ENCODE data around the gene MYLK4.

The MYLK4 gene

DNA sequence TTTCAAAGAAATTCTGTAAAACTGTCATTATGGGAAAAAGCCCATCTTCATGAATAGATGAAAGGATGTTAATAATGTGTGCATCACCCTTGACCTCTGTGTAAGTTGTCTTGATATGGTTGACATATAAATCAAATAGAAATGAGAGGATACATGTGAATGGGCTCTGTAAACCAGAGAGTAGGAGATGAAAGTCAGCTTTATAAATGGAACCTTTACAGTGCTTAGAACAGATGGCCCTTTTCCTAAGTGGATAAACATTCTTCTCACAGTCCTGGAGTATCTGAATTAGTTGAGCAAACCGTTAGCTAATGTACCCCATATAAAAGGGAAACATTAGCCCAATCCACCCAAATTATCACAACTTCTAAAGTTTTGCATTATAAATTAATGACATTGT is 57.5 kb downstream of the MYLK4 start:
- no peak for DNase-seq

- peak; percentile 86 for DNase-seq
These were observed 62.2 kb downstream of the MYLK4 start for GRCh38 chr6:2688401-2689064.

- DNase-seq = no peak
These were observed 63.3 kb downstream of the MYLK4 start for GRCh38 chr6:2687456-2687855.

GRCh38 chr6:2686515-2686914 is 64.2 kb downstream of the MYLK4 start:
- DNase-seq = no peak

GRCh38 chr6:2684766-2685754 is 65.7 kb downstream of the MYLK4 start:
- DNase-seq = no peak

GRCh38 chr6:2684103-2684749 is 66.5 kb downstream of the MYLK4 start:
- DNase-seq = peak; percentile 65

DNA sequence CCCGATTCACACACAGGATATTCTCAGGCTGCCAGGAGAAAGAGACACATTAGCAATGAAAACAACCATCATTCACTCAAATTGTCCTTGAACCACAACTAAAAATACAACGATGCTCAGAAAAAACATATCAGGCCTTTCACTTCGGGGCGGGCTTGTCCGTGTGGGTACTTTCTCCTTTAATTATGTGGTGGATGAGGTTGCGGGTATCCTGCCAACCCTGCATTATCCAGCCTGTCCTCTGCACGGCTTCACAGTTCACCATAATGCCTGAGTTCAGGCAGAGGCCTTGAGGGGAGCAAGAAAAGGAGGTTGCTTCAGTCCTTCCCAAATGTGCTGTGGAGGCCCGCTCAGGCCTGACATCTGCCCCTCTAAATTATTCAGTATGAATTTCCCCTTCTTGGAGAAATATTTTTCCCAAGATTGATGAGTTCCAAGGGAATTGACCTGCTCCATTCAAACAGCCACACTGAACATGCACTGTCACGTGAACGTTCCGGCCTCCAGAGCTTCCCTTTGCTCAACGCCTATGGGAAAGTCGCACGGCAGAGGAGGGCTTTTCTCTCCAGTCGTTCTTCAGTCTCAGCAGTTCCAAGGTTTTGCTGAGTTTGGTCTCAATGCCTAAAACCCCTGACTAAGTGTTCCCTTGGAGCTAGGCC is 70.3 kb downstream of the MYLK4 start:
- DNase-seq = no peak

- DNase-seq = no peak
These were observed 73.6 kb downstream of the MYLK4 start for GRCh38 chr6:2677080-2677593.

GRCh38 chr6:2676048-2676447 is 74.7 kb downstream of the MYLK4 start:
- no peak for DNase-seq

- DNase-seq = no peak
These were observed 75.9 kb downstream of the MYLK4 start for GRCh38 chr6:2674857-2675256.

- DNase-seq = no peak
These were observed 81.5 kb downstream of the MYLK4 start for GRCh38 chr6:2669067-2669700.

GRCh38 chr6:2667617-2668016 is 83.1 kb downstream of the MYLK4 start:
- no peak for DNase-seq

GRCh38 chr6:2666906-2667575 is 83.7 kb downstream of the MYLK4 start:
- no peak for DNase-seq

DNA sequence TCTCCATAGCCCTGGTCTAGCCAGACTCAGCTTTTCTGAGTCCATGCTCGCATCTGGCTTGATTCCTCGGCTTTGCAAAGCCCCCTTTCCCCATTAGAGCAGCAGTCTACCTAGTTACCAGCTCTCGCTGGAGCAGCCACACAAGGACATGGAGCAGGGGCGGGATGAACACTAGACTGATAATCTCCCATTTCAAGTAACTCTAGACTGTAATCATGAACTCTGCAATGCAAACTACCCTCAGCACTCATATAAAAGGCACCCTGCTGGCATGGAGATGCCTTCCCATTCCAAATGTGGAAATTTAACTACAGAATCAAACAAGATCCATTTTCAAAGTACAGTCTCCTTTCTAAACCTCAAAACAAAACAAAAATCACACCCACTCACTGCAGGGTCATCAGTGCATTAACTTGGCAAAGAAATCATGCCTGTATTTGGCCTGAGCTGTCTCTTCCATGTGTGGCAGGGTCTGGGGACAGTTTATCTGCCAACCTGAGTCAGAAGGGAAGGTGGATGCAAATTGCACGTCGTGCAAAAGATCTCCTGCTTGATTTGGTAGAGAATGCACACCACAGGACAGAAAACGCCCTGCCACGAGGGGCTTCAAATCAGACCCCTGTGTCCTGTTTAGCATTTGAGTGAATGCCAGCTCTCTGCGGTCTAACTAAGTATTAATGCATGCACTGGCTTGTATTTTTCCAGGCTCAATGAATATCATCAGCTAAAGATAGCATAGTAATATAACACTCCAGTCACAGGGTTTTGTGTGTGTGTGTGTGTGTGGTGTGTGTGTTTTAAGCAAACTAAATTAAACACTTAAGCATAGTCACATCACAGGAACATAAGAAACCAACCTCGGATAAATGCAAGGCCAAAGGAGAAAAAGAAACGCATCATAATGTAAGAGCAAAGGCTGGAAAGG is 85.3 kb downstream of the MYLK4 start:
- DNase-seq = no peak

GRCh38 chr6:2663123-2663522 is 87.6 kb downstream of the MYLK4 start:
- DNase-seq = peak; percentile 54

DNA sequence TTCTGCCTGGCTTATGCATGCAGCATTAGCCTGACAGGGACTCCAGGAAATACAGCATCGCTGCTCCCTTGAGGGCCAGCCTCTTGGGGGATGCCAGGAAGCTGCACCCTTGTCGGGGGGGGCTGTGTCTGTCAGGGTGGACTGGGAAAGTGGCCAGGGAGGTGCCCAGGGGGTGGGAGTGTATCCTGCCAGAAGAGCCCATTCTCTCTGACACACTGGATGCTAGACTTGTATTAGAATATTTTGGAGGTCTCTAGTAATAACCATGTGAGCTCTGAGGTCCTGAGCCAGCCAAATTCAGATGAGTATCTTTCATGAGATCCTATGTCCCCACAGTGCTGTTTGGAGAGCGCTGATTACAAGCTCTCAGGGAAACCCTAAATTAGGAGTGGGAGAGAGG is 89.1 kb downstream of the MYLK4 start:
- DNase-seq = no peak

DNA sequence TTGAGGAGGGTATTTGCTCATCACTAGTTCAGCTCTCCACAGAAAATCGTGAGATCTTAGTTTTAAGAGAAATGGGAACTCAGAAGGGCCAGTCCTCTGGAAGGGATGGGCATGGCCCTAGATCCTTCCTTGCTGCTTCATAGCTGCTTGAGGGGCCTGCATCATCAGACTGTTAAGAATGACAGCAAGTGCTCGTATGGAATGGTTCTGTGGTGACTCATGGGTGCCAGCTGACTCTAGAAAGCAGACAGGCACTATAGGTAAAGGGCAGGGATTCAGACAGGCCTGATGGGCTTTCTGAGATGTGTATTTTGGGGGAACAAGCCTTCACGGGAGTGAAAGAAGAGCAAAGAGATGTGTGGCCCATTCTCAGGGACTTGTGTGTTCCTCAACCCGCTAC is 90.8 kb downstream of the MYLK4 start:
- DNase-seq = peak; percentile 23

- no peak for DNase-seq
These were observed 91.3 kb downstream of the MYLK4 start for GRCh38 chr6:2659381-2659780.

GRCh38 chr6:2658788-2659187 is 91.9 kb downstream of the MYLK4 start:
- DNase-seq = peak; percentile 97

DNA sequence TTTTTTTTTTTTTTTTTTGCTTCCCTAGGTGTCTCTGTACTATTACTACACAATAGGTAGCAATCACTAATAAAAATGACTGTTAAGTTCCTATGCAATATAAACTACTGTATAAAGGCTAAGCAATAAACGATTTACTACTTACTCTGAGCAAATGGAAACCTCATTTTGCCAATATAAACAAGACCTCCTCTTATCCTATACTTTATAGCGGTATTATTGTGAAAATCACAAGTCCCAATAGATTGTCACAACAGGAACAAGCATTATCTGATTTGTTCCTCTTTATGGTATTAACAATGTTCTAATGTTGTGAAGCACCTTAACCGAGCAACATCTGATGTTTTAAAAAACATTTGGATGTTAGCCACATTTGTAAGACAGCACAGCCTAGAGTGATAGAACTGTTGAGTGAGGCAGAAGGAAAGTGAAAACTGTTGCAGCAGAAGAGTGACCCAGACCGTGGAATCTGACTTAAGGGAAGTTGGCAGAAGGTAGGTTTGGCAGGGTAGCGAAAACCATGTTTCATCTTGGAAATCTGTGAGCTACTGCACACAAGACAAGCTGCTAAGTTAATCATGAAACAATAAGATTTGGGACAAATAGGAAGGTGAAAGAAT is 94.2 kb downstream of the MYLK4 start:
- DNase-seq = peak; percentile 61
